ENCODE results near the gene FOS. TPM values are rescaled to one million over a fixed set of nuclear protein-coding genes. Genes with fewer than 3 reads are reported as not detected.

FOS gene
- total RNA-seq, 2 donors from 2014 or later, result 69.4 to 160 TPM

DNA sequence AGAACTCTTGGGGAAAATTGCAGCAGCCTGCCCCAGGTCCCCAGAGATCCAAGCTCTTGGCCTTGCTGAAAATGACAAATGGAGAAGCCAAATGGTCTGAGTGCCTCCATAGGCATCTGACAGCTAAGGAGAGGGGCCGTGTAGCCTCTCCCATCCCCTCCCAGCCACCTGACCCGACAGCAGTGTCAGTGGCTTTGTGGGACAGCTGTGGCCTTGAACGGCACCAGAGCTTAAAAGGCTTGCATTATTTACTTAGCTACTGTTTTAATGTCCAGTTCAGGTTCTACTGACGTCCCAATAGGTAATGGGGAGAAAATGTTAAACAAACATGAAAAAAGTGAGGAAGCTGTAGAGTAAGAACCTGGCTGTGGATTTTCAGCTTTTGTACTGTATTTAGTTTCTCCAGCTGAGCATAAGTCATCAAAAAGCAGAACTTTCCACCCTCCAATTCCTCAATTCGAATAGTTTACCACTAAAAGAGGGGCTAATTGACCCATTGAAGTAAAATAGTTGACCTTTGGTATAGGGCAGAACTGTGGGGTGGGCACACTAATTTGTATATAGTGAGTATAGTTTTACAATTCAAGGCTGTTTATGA is 50.0 kb downstream of the FOS start:
- ATAC-seq (no peak), DNase-seq (no peak)
- intact Hi-C loops (cut with DNase I), result no loop called here

DNA sequence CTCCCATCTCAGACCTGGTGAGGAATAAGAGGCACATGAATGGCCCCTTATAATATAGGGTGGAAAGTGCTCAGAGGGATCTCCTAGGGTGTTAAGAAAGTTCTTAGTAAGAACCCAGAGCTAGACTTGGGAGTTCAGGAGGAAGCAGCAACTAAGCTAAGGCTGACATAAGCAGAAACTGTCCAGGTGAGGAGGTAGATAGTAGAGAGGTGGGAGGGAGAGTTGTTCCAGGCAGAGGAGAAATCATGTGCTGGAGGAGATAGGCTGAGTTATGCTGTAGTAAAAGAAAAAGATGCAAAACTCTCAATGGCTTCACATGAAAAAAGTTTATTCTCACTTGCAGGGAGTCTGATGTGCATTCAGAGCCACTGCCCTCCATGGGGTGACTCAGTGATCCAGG is 50.7 kb downstream of the FOS start:
- DNase-seq, result no peak
- ATAC-seq, result no peak
- intact Hi-C loops (cut with DNase I), result no loop called here

DNA sequence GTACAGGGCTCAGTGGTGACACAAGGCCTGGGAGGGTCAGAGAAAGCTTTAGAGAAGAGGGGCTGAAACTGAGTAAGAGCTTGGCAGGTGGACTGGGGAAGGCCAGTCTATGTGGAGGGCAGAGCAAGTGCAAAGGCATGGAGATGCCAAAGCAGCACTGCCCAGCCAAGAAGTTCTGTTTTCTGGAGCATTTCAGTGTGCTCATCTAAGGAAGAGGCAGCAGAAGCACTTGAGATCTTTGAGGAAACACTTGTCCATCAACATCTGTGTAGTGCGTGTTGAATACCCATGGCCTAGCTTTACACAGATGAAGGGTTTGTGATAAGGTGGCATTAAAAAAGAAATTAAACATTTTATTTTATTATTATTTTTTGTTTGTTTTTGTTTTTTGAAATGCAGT is 52.8 kb downstream of the FOS start:
- DNase-seq (no peak), ATAC-seq (no peak)
- intact Hi-C loops (cut with DNase I), result no loop called here

Other genes with a start within 250 kb of the FOS start
- 10 to 100 TPM; 16.6 to 20.8 TPM for gene MLH3, start 227.4 kb upstream of the FOS start, total RNA-seq
- 10 to 100 TPM in 1 of 2 donors, 1 to 10 TPM in 1; 7.4 to 13.5 TPM for gene ACYP1, start 214.8 kb upstream of the FOS start, total RNA-seq
- 1 to 10 TPM; 7.5 to 7.8 TPM for gene ZC2HC1C, start 209.2 kb upstream of the FOS start, total RNA-seq
- gene NEK9, start 151.8 kb upstream of the FOS start, total RNA-seq, result 100 to 1,000 TPM in 1 of 2 donors, 10 to 100 TPM in 1; 89.1 to 102 TPM
- 100 to 1,000 TPM; 271 to 327 TPM for gene TMED10, start 102.2 kb upstream of the FOS start, total RNA-seq
- 10 to 100 TPM; 30.5 to 32.7 TPM for gene JDP2, start 149.2 kb downstream of the FOS start, total RNA-seq
- gene BATF, start 243.6 kb downstream of the FOS start, total RNA-seq, result 1 to 10 TPM; 1.8 to 2.3 TPM